Stimulated activated CD8-positive, alpha-beta memory T cell treated with anti-CD3 and anti-CD28 coated beads, Interleukin-12 subunit alpha, Interleukin-12 subunit beta, amount 100 ng/mL, for 4 hours (primary cell): Measurements from ENCODE around the gene SNCB.

ENCODE experiments used
- DNase-seq: peaks from one replicate; pipeline ENCODE4 v3.0.0-alpha.2; 2020; ENCODE audit warnings: low read depth

SNCB gene

GRCh38 chr5:176644294-176644693, 14.0 kb upstream of the SNCB start:
- no peak for DNase-seq

DNA sequence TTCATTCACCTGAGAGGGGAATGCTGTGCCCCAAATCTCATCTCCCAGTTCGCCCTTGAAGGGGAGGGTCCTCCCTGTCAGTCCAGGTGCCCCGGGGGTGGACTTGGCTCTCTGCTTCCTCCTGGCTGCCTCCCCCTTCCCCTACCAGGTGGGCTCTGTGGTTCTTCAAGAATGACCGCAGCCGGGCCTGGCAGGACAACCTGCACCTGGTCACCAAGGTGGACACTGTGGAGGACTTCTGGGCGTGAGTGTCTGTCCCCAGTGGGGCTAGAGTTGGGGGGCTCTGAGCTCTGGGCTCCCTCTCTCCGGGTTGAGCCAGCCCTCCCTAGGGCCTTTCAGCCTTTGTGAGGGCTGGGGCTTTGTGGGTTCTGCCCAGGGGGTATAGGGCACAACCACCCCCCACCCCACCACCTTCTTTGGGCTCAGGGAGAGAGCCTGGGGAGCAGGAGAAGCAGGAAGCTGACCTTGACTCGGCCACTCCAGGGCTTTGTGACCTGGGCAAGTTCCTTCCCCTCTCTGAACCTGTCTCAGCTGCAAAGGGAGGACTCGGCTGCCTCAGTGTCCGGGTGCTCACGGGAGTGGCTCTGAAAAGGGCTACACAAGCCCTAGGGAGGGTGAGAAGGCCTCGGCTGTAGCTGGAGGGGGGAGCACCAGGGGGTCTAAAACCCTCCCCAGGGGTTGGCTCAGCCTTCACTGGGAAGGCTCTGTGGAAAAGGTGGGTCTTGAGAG, 13.3 kb upstream of the SNCB start:
- no peak for DNase-seq

- DNase-seq = no peak
Observed at GRCh38 chr5:176642675-176643490, 12.5 kb upstream of the SNCB start.

DNA sequence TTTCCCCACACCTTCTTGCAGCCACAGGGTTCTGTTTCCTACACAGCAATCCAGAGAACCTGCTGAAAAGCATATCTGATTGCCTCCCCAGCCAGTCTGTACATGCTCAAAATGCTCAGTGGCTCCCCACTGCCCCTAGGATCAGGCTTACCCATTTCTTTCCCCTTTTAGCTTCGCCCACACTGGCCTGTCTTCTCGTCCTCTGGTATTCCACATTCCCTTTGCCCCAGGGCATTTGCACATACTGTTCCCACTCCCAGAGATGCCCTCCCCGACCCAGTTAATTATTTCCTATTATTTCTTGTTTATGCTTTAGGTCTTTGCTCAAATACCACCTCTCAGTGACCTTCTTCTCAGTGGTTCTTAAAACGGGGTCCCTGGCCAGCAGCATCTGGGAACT, 10.3 kb upstream of the SNCB start:
- DNase-seq = no peak

GRCh38 chr5:176639981-176640380, 9.6 kb upstream of the SNCB start:
- no peak for DNase-seq

- DNase-seq = no peak
Observed at GRCh38 chr5:176639208-176639607, 8.9 kb upstream of the SNCB start.

DNA sequence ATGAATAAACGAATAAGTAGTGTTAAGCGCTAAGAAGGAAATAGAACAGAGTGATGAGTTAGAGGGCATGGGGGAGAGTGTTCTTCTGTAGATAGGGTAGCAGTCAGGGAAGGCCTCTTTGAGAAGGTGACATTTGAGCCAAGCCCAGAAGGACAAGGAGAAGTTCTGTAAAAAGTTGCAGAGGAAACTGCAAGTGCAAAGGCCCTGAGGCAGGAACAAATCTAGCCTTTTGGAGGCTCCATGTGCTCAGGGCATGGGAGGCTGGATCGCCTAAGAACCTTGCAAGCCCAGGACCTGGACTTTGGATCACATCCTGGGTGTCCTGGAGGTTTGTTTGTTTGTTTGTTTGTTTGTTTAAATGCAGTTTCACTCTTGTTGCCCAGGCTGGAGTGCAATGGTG, 8.1 kb upstream of the SNCB start:
- DNase-seq = no peak

GRCh38 chr5:176637556-176637955, 7.2 kb upstream of the SNCB start:
- DNase-seq = no peak

DNA sequence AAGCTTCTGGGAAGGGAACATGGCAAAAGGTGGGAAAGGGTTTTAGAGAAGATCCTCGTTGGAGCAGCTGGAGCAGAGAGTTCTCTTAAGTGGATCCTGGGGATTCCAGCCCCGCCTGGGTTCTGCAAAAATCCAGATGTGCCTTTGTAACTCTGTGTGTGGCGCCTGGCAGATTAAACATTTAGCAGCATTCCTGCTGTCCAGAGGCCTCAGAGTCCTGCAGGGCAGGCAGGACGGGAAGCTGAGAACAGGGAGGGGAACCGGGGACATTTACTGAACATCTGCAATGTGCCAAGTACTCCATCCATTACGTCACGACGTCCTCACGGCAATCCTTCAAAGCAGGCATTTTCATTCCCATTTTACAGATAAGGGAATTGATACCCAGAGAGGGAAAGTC, 6.1 kb upstream of the SNCB start:
- DNase-seq = no peak

DNA sequence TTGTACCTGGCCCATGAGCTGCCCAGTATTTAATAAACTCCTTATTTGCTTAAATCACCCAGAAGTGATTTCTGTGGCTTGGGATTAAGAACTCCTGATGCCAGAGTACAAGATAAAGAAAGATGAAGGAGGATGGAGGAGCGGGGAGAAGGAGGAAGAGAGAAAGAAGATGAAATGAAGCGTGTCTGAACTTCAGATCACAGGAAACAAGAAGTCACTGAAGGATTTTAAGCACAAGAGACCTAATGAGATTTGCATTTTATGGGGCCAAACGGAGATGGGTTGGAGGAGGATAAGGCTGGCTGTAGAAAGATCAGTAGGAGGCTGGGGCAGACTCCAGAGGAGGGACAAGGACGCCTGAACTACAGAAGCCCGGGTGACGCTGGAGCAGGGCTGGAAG, 3.3 kb upstream of the SNCB start:
- DNase-seq = no peak

DNA sequence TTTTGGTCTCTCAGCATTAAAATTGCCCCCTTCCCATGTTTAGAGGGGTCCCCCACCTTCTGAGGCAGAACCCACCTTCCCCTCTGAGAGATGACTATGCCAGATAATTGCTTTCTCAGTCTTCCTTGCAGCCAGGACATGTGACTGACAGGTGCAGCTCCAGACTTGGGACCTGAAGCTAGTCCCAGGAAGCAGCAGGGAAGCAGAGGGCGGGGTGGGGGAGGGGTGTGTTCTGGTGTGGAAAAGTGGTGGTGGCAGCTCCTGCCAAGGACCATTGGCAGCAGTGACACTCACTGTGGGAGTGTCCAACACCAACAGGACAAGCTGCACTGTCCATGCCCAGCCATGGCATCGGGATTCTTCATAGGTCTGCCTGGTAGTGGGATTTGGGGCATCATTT, 2.4 kb upstream of the SNCB start:
- no peak for DNase-seq

GRCh38 chr5:176631383-176632200, 1.3 kb upstream of the SNCB start:
- no peak for DNase-seq

GRCh38 chr5:176630681-176631222, 418 bp upstream of the SNCB start:
- no peak for DNase-seq

- no peak for DNase-seq
Observed at GRCh38 chr5:176629317-176629852, 949 bp downstream of the SNCB start.

GRCh38 chr5:176628406-176629228, 1.7 kb downstream of the SNCB start:
- no peak for DNase-seq

- no peak for DNase-seq
Observed at GRCh38 chr5:176627582-176627981, 2.8 kb downstream of the SNCB start.

DNA sequence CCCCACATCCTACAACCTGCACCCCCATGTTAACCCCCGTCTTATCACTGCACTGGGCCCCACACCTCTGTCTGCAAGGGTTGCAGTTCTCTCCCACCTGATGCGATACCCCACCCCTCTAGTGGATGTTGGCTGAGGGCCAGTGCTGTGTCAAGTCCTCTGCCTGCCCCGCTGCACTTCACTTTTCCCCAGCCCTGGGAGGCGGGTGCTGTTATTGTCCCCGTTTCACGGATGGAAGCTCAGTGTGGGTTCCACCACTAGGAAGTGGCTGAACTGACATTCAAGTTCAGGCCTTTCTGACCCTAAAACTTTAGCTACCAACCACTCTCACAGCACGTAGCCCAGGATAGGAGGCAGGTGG, 3.5 kb downstream of the SNCB start:
- DNase-seq = no peak

- no peak for DNase-seq
Observed at GRCh38 chr5:176625966-176626875, 4.1 kb downstream of the SNCB start.

DNA sequence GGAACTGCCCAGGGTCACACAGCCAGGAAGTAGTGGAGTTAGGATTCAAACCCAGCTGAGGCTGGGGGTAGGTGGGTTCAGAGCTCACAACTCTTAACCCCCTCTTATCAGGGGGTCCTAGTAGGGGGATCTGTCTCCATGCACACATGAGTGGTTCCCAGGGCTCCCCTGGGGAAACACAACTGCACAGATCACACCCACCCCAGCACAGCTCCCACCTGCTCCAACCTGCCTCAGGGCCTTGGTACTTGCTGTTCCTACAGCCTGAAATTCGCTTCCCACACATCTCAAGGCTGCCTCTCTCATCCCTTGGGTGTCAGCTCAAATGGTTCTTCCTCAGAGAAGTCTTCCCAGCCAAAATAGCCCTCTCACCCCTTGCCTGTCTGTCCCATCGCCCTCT, 4.8 kb downstream of the SNCB start:
- DNase-seq = no peak

- DNase-seq = no peak
Observed at GRCh38 chr5:176624938-176625337, 5.4 kb downstream of the SNCB start.
